Stimulated activated CD4-positive, alpha-beta T cell treated with anti-CD3 and anti-CD28 coated beads, TNF-alpha, amount 100 ng/mL, for 48 hours (primary cell): ENCODE results near the gene IP6K1.
"Not testable (repeated sequence)": the region's sequence is repeated elsewhere in the genome, so short reads cannot be mapped to it uniquely, and the experiment has no call there.

Experiments
- DNase-seq, 3 donors: peaks; one replicate each; pipeline ENCODE4 v3.0.0-alpha.2; 2020; ENCODE audit warnings: low read depth in 3 of 3

Gene IP6K1

GRCh38 chr3:49786357-49787181 lies at the start of gene IP6K1:
TSS of gene IP6K1 (minus strand) at chr3:49786542. CDS start at chr3:49748040, 38,502 bp downstream.
- peak; percentile 99 to 100 (median 99) for DNase-seq

- DNase-seq, result no peak
Observed at GRCh38 chr3:49831341-49831740, 45.0 kb upstream of the IP6K1 start.

GRCh38 chr3:49826016-49826415 lies 39.7 kb upstream of the IP6K1 start:
- no peak for DNase-seq

- not testable (repeated sequence) for DNase-seq
Observed at GRCh38 chr3:49823131-49823530, 36.8 kb upstream of the IP6K1 start.

GRCh38 chr3:49813497-49814174 lies 27.3 kb upstream of the IP6K1 start, which contains the start of gene UBA7:
TSS of gene UBA7 (minus strand) at chr3:49813953. CDS start at chr3:49813787, 166 bp downstream.
- DNase-seq, result peak in 1 of 3 donors; percentile 28

- DNase-seq, result no peak
Observed at GRCh38 chr3:49812916-49813496, 26.7 kb upstream of the IP6K1 start.

GRCh38 chr3:49807431-49808114 lies 21.2 kb upstream of the IP6K1 start:
- DNase-seq, result no peak

- DNase-seq, result no peak
Observed at GRCh38 chr3:49806850-49807249, 20.5 kb upstream of the IP6K1 start.

GRCh38 chr3:49805897-49806701 lies 19.8 kb upstream of the IP6K1 start:
- no peak for DNase-seq

- DNase-seq, result no peak
Observed at GRCh38 chr3:49805367-49805782, 19.0 kb upstream of the IP6K1 start.

GRCh38 chr3:49804141-49805041 lies 18.0 kb upstream of the IP6K1 start:
- DNase-seq, result no peak

- DNase-seq, result peak in 1 of 3 donors; percentile 35
Observed at GRCh38 chr3:49803465-49804140, 17.3 kb upstream of the IP6K1 start.

- peak; percentile 68 to 91 (median 82) for DNase-seq
Observed at GRCh38 chr3:49802719-49803464, 16.6 kb upstream of the IP6K1 start, which contains the start of gene INKA1. TSS of gene INKA1 (plus strand) at chr3:49803261. CDS start at chr3:49803393, 132 bp downstream.

GRCh38 chr3:49801160-49801559 lies 14.8 kb upstream of the IP6K1 start:
- DNase-seq, result no peak

GRCh38 chr3:49799761-49800160 lies 13.4 kb upstream of the IP6K1 start, which contains the start of gene CDHR4:
TSS of gene CDHR4 (minus strand) at chr3:49799873. CDS start at chr3:49799812, 61 bp downstream.
- DNase-seq, result no peak

GRCh38 chr3:49799105-49799504 lies 12.8 kb upstream of the IP6K1 start:
- DNase-seq, result no peak

GRCh38 chr3:49794926-49795905 lies 8.9 kb upstream of the IP6K1 start:
- DNase-seq, result no peak
